ENCODE data around the gene GATA5. TPM values are rescaled to one million over a fixed set of nuclear protein-coding genes. Genes with fewer than 3 reads are reported as not detected.

The GATA5 gene
- total RNA-seq, 1 experiment from 2014 or later, result 0.96 TPM

DNA sequence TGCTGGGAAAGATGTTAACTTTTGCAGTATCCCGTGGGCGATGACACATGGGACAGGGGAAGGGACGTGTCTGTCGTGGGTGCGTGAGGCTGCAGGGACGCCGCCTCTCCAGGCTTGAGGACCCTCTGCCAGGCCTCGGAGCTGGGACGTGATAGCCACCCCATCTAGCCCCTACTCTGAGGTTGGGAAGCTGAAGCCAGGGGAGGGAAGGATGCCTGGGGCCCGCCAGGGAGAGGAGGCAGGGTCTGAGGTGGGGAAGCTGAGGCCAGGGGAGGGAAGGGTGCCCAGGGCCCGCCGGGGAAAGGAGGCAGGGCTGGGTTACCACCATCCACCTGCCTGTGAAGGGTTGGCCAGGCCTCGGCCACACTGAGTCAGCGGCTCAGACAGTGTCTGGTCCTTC, 38.2 kb upstream of the GATA5 start:
- DNase-seq, result no peak
- Histone ChIP-seq H4K20me1 (ENCODE audit: insufficient read depth) (no peaks in the 10 kb centered on the region), H3K4me1 (replicated peaks; ENCODE audit: insufficient read depth) (no peaks in the 10 kb centered on the region), H3K9me3 (ENCODE audit: insufficient read depth, low read depth) (no peaks in the 10 kb centered on the region), H3K4me2 (no peak overlapping the region), H3K9me2 (ENCODE audit: insufficient read depth) (no peaks in the 10 kb centered on the region), H3K36me3 (ENCODE audit: low read depth) (no peaks in the 10 kb centered on the region), H3K79me2 (ENCODE audit: low read depth) (no peaks in the 10 kb centered on the region), H3K27ac (no peak overlapping the region), H3K4me3 (no peak overlapping the region), H3K27me3 (ENCODE audit: insufficient read depth, low read depth) (peaks cover 45% of the 10 kb centered on the region), H3F3A (ENCODE audit: insufficient read depth, low read depth) (no peaks in the 10 kb centered on the region), H2AFZ (no peak overlapping the region)
- BruUV-seq (replicated peaks), result no TSS peak
- ChIA-PET CTCF (no interaction called here), POLR2A (ENCODE audit: unreplicated experiment) (no interaction called here)
- TF ChIP-seq EZH2 (IDR thresholded peaks at IDR 0.05; ENCODE audit: low read depth) (no peak), CTCF (conservative IDR thresholded peaks at IDR 0.05) (no peak)
- intact Hi-C loops (cut with micrococcal nuclease; ENCODE audit: unreplicated experiment), result no loop called here

GRCh38 chr20:62511915-62512610, 36.3 kb upstream of the GATA5 start:
- Histone ChIP-seq H3K36me3 (ENCODE audit: low read depth) (no peaks in the 10 kb centered on the region), H3K27me3 (ENCODE audit: insufficient read depth, low read depth) (peaks cover 35% of the 10 kb centered on the region), H3K9me2 (ENCODE audit: insufficient read depth) (no peaks in the 10 kb centered on the region), H3K9me3 (ENCODE audit: insufficient read depth, low read depth) (no peaks in the 10 kb centered on the region), H2AFZ (no peak overlapping the region), H4K20me1 (ENCODE audit: insufficient read depth) (no peaks in the 10 kb centered on the region), H3K4me2 (no peak overlapping the region), H3K79me2 (ENCODE audit: low read depth) (no peaks in the 10 kb centered on the region), H3K4me3 (no peak overlapping the region), H3K27ac (no peak overlapping the region), H3K4me1 (replicated peaks; ENCODE audit: insufficient read depth) (no peaks in the 10 kb centered on the region), H3F3A (ENCODE audit: insufficient read depth, low read depth) (no peaks in the 10 kb centered on the region)
- CTCF ChIA-PET, result no interaction called here
- POLR2A ChIA-PET (ENCODE audit: unreplicated experiment), result no interaction called here
- intact Hi-C loops (cut with micrococcal nuclease; ENCODE audit: unreplicated experiment), result no loop called here
- DNase-seq, result no peak
- no TSS peak for BruUV-seq (replicated peaks)
- TF ChIP-seq EZH2 (IDR thresholded peaks at IDR 0.05; ENCODE audit: low read depth) (no peak), CTCF (conservative IDR thresholded peaks at IDR 0.05) (no peak)

DNA sequence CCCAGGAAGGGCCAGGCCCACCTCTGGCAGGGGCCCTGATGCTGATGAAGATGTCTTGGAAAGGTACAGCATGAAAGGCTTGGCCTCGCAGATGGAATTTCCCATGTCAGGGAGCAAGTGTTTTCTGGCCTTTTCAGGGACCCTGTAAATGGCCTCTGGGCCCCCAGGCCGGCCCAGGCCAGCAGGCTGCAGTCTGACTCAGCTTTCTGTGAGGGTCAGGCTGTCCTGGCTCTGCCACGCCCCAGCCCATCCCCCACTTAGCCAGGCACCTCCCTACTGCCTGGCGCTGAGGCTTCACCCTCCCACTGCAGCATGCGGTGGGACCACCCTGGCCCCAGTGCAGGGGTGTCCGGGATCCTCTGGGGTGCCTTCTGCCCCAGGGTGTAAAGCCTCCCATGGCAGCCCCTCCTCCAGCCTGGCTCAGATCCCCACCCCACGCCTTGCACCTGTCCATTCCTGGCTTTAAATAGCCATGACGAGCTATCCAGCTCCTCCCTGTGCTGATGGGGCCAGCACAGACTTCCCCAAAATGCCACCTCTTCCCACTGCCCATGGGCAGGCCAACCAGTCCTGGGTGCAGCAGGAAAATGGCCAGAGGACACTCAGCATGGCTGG, 35.6 kb upstream of the GATA5 start:
- Histone ChIP-seq H3K4me3 (no peak overlapping the region), H3K9me3 (ENCODE audit: insufficient read depth, low read depth) (no peaks in the 10 kb centered on the region), H3F3A (ENCODE audit: insufficient read depth, low read depth) (no peaks in the 10 kb centered on the region), H4K20me1 (ENCODE audit: insufficient read depth) (no peaks in the 10 kb centered on the region), H3K27me3 (ENCODE audit: insufficient read depth, low read depth) (peaks cover 35% of the 10 kb centered on the region), H3K9me2 (ENCODE audit: insufficient read depth) (no peaks in the 10 kb centered on the region), H3K79me2 (ENCODE audit: low read depth) (no peaks in the 10 kb centered on the region), H3K27ac (no peak overlapping the region), H3K4me2 (no peak overlapping the region), H2AFZ (no peak overlapping the region), H3K36me3 (ENCODE audit: low read depth) (no peaks in the 10 kb centered on the region), H3K4me1 (replicated peaks; ENCODE audit: insufficient read depth) (no peaks in the 10 kb centered on the region)
- CTCF ChIA-PET, result interaction anchor here (0.5 kb wide), 1 partner anchor 283 kb away, joined by 5 read pairs; no protein-coding TSS in a partner anchor
- intact Hi-C loops (cut with micrococcal nuclease; ENCODE audit: unreplicated experiment), result no loop called here
- no TSS peak for BruUV-seq (replicated peaks)
- POLR2A ChIA-PET (ENCODE audit: unreplicated experiment), result no interaction called here
- DNase-seq, result no peak
- TF ChIP-seq EZH2 (IDR thresholded peaks at IDR 0.05; ENCODE audit: low read depth), result no peak
- no peak for TF ChIP-seq CTCF (conservative IDR thresholded peaks at IDR 0.05)

Measured in PC-9 (cell line).